ENCODE results near the gene PTP4A2.
A peak's percentile ranks its signal among the peaks of the same experiment; 100 is the strongest.
"Not testable (repeated sequence)": the region's sequence is repeated elsewhere in the genome, so short reads cannot be mapped to it uniquely, and the experiment has no call there.

PTP4A2 gene

DNA sequence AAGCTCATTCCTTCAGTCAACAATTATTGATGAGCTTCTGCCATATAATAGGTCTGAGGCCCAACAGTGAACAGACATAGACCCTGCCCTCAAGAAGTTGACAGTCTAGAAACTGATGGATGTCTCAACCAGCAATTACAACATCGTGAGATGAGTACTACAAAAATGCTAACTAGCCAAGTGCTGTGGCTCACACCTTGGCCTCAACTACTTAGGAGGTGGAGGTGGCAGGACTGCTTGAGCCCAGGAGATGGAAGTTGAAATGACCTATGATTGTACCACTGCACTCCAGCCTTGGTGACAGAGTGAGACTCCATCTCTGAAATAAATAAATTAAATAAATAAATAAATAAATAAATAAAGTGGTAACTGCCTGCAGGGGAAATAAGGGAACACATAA is 11.7 kb upstream of the PTP4A2 start:
- DNase-seq (ENCODE audit: low read depth), result no peak

DNA sequence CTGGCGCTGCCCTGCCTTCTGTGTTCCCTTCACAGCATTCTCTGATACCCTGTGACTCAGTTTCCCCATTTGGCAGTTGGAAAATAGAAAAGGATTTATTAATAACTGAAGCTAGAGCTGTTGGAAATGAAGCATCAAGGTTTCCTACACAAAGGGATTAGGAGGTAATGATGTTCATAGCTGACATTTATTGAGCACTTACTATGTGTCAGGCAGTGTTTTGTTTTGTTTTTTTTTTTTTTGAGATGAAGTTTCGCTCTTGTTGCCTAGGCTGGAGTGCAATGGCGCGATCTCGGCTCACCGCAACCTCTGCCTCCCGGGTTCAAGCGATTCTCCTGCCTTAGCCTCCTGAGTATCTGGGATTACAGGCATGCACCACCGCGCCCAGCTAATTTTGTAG is 7.5 kb upstream of the PTP4A2 start:
- not testable (repeated sequence) for DNase-seq (ENCODE audit: low read depth)

DNA sequence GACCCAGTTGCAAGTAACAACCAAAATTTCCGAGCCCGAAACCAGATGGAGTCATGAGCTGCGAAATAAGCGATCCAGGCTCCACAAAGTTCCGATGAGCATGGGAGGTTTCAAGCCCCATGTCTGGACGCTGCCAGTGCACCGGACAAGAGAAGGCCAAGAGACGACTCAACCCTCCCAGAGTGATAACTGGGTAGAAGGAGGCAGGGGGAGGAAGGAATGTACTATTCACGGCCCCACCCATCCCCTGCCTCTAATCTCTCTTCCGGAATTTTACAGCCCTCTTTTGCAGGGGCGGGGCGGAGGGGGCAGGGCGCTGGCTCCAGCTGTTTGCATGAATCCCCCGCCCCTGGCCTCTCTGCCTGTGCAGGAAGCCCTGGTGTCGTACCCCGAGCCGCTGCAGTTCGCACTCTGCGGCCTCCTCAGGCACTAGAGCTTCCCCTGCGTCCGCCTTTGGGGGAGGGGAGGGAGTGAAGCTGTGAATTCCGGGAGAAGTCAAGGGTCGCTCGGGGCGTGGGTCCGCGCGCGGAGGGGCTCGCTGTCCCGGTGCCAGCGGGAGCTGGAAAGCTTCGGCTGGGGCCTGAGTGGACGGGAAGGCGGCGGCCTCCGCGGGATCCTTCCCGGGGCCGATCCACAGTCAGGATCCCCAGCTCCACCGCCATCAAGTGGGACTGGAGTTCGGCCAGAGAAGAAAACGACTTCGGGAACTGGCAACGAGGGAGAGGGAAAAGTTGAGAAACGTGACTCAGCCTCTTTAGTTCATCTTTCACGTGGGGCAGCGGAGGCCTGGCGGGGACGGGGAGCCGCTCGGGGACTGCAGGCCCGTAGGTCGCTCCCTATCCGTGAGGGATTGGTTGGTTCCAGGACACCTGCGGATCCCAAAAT is 6.3 kb upstream of the PTP4A2 start:
- peak; percentile 57 for DNase-seq (ENCODE audit: low read depth)

DNA sequence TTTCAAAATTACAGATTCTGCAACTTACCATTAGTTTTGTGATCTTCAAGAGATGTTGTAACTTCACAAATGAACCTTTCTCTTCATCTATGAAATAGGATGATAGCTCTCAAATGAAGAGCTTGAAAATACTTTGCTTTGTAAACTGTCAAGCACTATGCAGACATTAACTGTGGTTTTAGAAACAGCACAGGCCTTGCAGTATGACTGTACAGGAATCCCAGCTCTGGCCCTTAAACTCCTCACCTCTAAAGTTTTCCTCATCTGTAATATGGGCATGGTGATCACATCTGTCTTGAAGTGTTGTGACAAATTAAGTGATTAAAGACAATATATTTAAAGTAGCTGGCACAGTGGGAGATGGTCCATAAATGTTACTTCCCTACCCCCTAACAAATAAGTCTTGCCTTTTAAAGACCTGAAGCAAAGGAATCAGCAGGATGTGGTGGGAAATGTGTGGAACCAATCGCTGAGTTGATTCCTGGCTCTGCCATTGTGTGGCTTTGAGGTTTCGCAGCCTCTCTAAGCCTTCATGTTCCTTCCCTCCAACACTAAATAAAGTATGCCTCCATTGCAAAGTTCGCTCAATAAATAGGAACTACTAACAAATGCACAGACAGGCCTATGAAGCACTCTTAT is 5.5 kb upstream of the PTP4A2 start:
- DNase-seq (ENCODE audit: low read depth), result no peak

DNA sequence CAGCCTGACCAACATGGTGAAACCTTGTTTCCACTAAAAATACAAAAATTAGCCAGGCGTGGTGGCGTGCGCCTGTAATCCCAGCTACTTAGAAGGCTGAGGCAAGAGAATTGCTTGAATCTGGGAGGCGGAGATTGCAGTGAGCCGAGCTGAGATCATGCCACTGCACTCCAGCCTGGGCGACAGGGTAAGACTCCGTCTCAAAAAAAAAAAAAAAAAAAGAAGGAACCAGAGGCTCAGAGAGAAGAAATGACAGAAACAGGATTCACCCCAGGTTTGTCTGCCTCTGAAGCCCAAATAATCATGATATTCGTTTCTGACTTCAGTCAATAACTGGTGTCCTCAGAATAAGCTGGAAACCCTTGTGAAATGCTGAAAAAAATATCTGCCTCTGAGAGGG is 3.9 kb upstream of the PTP4A2 start:
- not testable (repeated sequence) for DNase-seq (ENCODE audit: low read depth)

DNA sequence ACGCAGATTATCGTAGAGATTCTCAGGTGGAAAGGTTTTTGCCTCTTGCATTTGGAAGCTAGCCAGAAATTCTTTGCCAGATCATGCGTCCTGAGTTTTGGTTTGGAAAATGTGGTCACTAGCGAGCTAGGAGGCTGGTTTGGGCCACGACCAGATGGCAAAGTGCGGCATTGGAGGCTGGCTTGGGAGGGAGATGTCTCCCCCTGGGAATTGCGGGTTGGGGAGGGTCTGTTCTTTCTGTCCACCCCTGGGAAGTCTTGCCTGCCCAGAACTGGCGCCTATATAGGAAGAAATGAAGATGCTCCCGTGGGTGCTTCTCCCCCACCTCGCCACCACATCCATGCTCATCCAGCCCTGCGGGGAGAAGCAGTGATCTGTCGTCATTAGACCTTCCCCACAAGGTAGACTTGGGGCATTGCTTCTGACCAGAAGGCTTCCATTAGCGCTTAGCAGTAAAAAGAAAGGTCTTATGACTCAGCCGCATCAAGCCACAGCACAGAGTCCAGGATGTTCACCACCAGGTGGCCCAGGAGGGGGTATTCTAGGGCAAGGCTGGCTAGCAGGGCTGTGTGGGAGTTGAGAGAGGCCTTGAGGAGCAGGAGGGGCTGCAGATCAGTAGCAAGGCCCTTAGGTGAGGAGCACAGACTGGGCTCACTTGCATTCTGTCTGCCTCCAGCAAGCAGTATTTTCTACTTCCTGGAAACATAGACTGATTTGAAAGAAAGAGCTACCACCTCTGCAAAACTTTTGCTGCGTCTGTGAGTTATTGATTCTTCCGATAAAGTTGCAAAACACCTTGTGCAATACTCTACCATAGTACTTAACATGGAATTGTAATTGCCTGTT is 1.5 kb upstream of the PTP4A2 start:
- DNase-seq (ENCODE audit: low read depth), result no peak

DNA sequence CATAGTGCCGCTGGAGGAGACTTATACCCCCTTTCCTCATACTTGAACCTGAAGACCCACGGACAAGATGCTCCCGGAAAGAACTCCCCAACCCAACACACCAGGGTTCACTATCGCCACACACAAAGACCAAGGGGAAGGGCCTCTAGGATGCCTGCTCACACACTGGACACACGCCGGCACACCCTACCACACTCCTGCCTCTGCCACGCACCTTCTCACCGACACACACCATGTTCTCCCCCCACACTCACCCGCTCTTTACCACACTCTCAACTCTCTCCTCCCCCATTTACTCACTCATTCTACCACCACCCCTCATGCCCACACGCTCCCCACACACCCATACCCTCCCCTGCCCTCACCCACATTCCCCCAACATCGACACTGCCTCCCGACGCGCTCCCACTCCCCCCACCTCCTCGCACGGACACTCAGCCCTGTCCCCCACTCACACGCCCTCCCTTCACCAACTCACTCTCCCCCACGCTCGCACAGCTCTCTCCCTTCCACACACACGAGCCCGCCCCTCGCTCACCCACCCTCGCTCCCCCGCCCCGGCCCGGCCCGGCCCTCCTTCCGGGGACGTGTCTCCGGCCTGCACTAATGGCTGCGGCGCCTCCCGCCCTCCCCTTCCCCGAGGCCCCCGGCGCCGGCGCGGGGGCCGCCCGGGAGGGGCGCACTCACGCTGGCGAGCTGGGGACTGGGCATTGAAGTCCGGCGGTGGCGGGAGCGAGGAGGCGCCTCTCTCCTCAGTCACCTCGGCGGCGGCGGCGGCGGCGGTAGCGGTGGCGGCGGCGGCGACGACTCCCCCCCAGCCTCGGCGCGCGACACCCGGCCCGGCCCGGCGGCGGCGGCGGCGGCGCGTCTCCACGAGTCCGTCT is 626 bp downstream of the PTP4A2 start:
- peak; percentile 59 for DNase-seq (ENCODE audit: low read depth)

DNA sequence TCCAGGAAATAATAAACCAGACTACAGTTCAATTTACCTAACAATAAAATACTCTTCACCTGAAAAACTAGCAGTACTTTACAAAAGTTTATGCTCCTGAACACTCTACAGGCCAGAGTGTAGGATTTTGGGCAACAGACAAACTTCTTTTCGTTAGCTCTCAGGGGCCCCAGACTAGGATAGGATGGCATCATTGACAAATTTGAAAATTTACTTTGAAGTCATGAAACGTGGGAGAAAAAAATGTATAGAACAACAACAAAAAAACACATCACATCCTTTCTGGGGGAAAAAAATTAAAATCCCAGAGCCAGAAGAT is 1.2 kb downstream of the PTP4A2 start:
- DNase-seq (ENCODE audit: low read depth), result no peak

DNA sequence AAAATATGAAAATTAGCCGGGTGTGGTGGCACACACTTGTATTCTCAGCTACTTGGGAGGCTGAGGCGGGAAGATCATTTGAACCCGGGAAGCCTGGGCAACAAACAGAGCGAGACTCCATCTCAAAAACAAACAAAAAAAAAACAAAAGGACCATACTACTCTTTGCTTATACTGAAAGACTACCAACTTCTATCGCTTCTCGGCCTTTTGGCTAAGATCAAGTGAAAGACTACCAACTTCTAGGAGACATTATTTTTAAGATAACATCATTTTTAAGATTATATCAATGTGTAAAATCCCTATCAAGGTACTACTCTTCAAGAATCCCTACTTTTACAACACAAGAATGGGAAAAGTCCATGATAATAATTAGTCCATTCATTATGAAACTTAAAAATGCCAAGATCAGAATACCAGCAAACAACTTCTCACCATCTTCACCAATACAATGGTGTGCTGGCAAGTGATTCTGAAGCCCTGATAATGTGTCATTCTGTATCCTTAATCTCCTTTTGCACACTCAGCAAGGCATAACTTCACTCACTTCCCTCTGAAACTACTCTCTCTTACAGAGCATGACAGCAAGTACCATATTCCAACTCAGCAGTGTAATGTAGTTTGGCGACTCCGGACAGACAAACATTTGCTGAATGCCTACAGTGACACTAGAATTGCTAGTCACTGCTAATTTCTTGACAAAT is 1.7 kb downstream of the PTP4A2 start:
- DNase-seq (ENCODE audit: low read depth), result no peak

DNA sequence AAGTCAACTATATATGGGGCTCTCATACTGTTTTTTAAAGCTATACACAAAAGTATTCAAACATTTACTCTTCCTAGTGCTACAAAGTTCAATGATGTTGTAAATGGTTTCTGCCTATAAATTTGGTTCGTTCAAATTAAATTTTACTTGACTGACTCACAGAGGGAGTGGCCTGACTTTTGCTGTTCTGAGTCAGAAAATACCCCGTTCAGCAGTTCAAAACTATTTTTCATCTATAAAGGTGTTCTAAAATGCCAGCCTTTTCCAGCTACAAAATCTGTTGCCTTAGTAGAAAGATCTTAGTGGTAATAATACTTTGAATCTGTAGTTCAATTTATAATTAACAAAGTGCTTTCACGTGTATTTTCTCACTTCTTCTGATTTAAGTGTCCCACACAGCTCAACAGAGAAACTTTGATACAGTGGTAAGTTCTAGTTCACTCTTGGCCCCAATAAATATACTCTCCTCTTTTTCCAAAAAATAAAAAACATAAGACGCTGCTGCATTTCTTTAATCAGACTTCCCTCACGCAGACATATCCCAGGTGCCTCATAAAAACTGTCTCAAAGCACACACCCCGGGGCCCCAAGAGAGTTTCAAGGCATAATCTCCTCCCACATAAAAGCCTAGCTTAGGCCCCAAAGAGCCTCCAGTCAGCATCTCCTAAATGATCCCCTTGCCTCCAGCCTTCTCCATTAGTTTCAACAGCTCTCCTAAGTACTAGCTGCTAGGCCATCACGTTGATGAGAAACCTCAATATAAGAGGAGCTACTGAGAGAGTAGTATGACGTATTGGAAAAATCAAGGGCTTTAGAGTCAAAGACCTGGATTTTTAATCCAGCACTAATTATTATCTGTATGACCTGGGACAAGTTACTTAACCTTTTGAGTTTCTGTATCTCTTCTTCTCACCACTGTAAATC is 3.2 kb downstream of the PTP4A2 start:
- DNase-seq (ENCODE audit: low read depth), result no peak

DNA sequence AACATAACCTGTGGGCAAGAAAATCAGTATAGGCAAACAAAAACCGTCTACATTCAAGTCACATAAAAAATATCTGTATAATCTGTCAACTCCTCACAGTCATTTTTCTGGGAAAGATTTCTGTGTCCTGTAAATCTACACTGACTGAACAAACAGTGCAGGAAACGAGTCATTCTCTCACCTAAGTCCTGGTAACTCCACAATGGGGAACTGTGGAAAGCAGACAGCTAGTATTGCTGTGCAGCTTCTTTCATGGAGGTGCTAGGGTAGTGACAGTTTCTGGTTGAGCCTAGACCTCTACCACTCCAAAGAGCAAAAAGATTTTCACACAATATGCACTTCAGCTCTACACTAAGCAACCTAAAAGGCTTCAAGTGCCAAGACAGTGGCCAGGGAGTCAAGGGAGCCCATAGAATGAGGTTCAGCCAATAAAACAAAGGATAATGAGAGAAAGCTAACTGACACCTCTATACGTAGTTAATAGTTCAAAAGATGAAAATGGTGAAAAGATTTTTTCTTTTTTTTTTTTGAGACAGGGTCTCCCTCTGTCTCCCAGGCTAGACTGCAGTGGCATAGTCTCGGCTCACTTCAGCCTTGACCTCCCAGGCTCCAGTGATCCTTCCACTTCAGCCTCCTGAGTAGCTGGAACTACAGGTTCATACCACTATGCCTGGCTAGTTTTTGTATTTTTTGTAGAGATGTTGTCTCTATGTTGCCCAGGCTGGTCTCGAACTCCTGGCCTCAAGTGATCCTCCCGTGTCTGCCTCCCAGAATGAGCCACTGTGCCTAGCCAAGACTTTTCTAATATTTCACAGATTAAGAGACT is 5.5 kb downstream of the PTP4A2 start:
- DNase-seq (ENCODE audit: low read depth), result no peak

DNA sequence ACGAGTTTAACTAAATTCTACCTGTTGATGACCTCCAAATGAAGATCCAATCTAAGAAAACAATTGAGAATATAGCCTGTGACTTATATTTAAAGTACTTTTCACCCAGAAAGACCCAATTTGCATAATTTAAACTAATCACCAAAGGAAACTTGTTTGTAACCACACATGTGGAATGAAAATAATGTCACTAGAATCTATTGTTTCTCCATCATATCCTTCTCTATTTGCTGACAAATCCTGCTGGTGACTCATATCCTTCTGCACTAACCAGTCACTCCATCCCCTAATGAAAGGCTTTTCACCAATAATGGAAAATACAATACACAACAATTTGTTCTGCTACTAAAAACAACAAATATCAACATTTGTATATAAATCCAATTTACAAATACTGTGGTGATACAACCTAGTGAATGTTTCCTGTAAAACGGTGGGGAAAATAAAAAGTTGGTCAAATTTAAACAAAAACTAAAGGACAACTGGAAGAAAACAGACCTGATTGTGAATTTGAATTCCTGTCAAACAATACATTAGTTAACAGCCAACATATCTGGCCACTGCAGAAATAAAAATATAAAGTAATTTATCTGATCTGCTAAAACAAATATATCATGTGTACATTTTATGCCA is 6.5 kb downstream of the PTP4A2 start:
- DNase-seq (ENCODE audit: low read depth), result no peak

DNA sequence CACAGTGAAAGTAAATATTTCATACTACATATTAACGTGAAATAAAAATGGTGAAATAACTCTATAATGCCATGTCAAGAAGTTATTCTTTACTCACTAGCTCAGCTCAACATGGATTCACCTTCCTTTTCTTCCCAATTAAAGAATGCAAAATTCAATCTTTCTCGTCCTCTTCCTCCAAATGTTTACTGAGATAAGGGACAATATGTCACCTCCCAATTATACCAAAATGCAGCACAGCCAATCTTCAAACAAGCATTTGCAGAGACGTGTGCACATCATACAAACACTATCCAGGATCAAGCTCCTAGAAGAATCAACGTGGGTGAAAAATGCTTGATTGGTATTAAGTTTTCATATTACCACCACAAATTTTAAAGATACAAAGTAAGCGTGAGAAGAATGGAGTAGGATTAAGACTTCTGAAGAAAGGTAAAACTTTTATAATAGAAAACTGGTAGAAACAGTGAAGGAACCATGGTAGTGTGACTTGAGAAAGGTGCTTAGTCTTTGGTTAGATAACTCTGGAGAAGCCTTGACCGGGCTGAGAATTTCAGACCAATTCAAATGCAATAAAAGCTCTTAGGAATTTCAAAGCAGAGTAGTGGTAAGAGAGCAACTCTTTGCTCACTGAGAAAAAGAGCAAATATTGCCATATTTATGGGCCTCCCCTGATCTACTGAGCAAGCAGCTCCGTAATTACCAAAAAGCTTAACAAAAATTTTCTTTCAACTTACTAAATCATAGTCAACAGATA is 7.2 kb downstream of the PTP4A2 start:
- no peak for DNase-seq (ENCODE audit: low read depth)

DNA sequence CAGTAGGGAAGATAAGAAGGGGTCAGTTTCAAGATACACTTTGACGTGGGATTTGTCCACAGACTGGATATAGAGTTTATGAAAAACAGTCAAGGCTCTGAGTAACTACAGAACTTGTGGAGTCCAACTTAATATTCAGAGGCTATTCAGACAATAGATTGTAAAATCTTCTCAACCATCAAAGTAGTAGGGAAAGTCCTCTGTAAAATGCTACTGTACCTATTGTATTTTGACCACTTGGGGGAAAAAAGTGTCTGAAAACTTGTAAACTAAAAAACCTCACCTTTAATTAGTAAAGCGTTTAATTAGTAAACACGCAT is 10.5 kb downstream of the PTP4A2 start:
- no peak for DNase-seq (ENCODE audit: low read depth)

DNA sequence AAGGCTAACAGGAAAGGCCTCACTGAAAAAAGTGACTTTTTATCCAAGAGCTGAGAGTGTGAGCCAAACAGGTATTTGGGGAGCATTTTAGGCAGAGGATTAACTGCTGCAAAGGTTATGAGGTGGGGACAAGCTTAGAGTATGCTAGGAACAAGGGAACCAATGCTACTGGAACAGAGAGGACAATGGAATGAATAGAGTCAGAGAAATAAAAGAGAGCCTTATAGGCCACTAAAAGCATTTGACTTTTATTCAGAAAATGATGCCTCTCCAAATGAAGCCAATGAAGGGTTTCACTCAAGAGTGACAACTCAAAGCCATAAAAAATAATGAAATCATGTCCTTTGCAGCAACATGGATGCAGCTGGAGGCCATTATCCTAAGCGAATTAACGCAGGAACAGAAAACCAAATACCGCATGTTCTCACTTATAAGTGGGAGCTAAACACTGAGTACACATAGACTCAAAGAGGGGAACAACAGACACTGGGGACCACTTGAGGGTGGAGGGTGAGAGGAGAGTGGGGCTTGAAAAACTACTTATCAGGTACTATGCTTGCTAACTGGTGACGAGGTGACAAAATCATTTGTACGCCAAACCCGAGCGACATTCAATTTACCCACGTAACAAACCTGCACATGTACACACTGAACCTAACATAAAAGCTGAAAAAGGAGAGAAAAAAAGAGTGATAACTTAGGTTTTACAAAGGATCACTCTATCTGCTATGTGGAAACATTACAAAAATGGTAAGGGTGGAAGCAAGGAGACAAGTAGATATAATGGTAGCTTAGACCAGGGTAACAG is 11.1 kb downstream of the PTP4A2 start:
- DNase-seq (ENCODE audit: low read depth), result no peak

DNA sequence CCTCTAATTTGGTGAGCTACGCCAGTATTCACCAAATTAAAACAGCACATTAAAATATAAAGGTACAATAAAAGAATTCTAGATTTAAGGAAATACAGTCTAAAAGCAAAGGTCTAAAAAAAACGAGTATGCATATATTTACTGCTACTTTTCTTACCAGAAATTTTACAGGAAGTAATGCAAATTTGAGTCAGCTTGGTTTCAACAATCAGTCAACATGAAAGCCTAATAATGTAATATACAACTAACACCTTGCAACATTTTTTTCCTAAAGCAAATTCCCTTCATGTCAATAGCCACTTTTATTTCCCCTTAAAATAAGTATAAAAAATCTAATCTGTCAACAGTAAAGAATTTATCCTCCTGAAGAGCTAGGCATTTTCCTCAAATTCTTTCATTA is 11.9 kb downstream of the PTP4A2 start:
- DNase-seq (ENCODE audit: low read depth), result no peak

DNA sequence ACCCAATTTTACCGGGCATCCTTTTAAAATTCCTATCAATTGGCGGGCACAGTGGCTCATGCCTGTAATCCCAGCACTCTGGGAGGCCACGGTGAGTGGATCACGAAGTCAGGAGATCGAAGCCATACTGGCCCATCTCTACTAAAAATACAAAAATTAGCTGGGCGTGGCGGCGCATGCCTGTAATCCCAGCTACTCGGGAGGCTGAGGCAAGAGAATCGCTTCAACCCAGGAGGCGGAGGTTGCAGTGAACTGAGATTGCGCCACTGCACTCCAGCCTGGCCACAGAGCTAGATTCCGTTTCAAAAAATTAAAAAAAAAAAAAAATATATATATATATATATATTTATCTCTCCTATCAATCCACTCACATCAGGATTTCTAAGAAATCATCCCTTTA is 12.3 kb downstream of the PTP4A2 start:
- not testable (repeated sequence) for DNase-seq (ENCODE audit: low read depth)
